ENCODE data around the gene GATAD2A.
"Not testable (repeated sequence)": the region's sequence is repeated elsewhere in the genome, so short reads cannot be mapped to it uniquely, and the experiment has no call there.

GATAD2A gene

GRCh38 chr19:19447536-19448237 lies 42.2 kb downstream of the GATAD2A start:
- peak; percentile 76 for DNase-seq

GRCh38 chr19:19448238-19448544 lies 42.7 kb downstream of the GATAD2A start:
- no peak for DNase-seq

- DNase-seq, result no peak
Observed at GRCh38 chr19:19451429-19452242, 46.2 kb downstream of the GATAD2A start.

GRCh38 chr19:19452243-19453124 lies 47.0 kb downstream of the GATAD2A start:
- DNase-seq, result no peak

- DNase-seq, result no peak
Observed at GRCh38 chr19:19453125-19453454, 47.6 kb downstream of the GATAD2A start.

DNA sequence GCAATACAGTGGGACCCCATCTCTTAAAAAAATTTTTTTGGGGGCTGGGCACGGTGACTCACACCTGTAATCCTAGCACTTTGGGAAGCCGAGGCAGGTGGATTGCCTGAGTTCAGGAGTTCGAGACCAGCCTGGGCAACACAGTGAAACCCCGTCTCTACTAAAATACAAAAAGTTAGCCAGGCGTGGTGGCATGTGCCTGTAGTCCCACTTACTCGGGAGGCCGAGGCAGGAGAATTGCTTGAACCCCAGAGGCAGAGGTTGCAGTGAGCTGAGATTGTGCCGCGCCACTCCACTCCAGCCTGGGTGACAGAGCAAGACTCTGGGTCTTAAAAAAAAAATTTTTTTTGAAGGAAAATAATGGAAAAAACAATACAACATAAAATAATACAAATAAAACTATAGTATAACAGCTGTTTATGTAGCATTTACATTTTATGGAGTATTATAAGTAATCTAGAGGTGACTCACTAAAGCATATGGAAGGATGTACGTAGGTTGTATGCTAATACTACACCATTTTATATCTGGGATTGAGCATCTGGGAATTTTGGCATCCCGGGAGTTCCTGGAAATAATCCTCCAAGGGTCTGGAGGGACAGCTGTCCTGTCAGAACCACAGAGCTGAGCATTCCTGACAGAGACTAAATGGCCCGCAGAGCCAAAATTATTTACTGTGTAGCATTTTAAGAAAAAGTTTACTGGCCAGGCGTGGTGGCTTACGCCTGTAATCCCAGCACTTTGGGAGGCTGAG lies 49.9 kb downstream of the GATAD2A start:
- not testable (repeated sequence) for DNase-seq

GRCh38 chr19:19457671-19458070 lies 52.2 kb downstream of the GATAD2A start:
- no peak for DNase-seq

- no peak for DNase-seq
Observed at GRCh38 chr19:19458110-19458816, 52.8 kb downstream of the GATAD2A start.

DNA sequence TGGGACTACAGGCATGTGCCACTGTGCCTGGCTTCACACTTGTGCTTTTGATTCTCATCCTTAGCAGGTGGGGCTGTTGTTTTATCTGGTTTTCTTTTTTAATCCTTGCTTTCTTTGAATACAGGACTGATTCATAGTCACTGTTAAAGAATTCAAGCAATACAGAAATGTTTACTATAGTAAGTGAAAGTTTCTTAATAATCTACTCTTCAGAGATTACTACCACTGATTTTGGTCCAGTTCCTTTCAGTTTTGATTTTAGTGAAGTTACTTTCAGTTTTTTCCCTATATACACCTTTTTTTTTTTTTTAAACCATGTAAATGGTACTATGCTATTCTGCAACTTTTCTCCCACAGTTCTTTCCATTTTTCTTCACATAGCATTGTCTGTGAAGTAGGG lies 53.6 kb downstream of the GATAD2A start:
- DNase-seq, result peak; percentile 47

GRCh38 chr19:19459707-19460251 lies 54.3 kb downstream of the GATAD2A start:
- peak; percentile 71 for DNase-seq

DNA sequence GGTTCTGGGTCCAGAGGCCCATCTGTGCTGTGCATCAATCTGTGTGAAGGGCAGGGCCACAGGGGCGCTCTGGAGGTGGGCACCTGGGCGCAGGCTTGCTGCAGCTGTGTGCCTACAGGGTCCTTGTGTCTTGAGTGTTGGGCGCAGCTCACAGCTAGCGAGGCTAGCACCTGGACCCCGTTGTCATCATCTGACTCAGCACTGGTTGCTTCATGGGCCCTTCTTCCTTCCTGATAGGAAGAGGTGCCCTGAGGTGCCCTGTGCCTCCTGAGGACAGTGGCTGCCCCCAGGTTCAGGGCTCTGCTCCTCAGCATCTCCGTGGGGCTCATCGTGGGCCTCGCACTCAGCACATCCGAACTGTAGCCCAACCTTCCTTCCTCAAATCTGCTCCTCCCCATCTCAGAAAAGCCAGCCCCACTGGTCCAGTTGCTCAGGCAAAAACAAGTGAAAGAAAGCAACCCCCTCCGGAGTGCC lies 54.8 kb downstream of the GATAD2A start:
- DNase-seq, result no peak

- DNase-seq, result peak; percentile 67
Observed at GRCh38 chr19:19460761-19461265, 55.3 kb downstream of the GATAD2A start.

GRCh38 chr19:19461306-19461670 lies 55.8 kb downstream of the GATAD2A start:
- DNase-seq, result no peak

DNA sequence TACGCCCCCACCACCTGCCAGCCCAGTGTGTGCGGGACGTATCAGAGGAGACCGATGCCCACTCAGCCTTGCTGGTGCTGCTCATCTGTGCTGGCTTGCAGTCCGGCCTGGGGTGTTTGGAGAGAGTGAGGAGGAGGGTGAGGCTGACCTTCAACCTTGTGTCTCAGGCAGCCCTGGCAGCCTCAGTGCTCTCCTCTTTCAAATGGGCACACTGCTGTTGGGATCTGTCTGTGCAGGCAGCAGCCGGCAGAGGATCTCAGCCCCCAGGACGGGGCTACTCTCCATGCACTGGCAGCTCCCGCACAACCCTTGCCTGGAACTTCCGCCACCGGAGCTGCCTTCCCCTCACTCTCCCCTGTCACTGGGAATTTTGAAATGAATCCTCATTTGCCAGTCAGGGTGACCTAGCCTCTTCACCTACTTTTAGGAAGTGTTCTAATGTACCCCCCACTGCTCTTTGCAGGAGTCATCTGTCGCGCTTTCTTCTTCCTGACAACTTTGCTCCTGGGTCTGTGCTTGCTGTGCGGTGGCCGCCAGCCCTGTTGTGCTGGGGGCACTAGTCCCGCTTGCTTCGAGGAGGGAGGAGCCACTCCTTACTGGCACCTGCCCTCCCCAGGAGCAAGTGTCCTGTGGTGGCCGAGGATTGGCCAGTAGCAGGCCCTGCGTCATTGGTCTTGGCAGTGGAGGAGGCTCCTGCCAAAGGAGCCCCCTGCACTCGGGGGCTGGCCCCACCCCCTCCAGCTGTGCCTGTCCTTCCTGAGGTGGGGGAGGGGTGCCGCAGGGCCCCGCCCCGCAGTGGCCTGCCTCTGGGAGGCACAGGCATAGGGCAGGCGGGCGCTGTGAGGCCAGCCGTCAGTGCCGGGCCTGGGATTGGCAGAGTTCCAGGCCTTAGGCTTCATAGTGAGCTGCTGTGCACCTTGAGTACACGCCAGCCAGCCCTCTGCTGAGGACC lies 56.5 kb downstream of the GATAD2A start:
- no peak for DNase-seq

DNA sequence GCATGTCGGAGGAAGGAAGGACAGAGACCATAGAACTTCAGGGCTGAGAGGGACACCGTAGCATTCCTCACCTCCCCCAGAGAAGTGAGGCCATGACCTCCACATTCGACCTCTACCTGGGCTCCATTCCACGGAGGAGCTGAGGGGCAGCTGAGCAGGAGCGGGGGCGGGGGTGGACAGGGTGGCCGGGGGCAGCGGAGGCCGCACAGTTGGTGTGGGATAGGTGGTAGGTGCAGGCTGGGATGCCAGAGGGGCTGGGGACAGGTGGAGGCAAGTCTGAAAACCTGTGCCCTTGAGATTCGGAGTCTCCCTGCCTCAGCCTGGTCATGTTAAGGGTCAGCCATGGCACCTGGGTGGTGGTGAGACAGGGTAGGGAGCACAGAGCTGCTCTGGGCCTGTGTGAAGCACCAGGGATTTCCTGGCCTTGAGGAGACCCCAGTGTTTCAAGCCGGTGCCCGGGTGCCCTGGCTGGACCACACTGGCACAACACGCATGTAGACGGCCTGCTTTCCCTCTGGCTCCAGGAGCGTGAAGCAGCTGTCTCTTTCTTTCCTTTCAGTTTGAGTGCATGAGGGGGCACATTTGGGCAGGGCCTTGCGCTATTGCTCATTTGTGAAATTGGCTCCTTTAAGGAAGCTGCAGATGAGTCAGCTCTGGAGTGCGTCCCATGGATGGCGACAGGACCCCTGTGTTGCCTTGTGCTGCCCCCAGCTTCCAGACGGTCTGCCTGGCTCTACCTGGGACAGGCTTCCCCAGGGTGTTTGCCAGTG lies 58.1 kb downstream of the GATAD2A start:
- DNase-seq, result no peak

- no peak for DNase-seq
Observed at GRCh38 chr19:19464339-19465098, 59.0 kb downstream of the GATAD2A start.

DNA sequence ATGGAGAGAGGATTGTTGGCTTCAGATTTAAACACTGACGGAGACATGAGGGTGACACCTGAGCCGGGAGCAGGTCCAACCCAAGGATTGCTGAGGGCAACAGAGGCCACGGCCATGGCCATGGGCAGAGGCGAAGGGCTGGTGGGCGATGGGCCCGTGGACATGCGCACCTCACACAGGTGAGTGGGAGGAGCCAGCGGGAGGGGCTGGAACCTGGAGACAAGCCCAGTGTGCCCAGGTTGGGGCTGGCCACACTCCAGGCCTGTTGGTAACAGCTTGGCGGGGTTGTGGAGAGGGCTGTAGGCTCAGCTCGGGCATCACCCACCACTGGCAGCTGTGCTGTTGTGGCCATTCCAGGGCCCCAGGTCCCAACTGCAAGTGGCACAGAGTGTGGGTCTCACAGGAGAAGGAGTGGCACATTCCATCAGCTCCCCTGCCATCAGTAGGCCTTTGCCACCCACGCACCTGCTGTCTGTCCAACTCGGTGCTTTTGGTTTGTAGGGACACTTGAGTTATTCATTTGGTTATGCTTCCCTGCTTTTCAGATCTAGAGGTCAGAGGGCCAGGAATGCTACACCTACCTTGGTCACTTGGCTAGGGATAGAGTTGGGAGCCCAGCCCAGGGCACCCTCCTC lies 60.1 kb downstream of the GATAD2A start:
- DNase-seq, result no peak

DNA sequence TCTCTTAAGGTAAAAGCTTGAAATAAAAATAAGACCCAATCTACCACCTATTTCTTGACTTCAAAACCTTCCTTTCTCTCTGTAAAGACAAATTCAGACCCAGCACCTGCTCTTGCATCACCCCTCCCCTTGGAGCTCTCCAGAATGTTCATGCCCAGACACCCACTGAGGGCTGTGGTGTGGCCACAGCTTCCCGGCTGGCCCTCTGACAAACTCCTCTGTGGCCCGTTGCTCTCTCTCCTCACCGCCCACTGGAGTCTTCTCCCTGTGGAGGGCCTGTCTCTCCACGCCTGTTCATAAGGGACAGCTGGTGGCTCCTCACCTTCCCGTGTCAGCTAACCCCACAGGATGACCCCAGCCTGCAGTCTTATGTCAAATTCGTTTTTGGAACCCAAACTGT lies 60.7 kb downstream of the GATAD2A start:
- no peak for DNase-seq

Data from central memory CD4-positive, alpha-beta T cell (primary cell).